ENCODE data around the gene HRH2.

DNA sequence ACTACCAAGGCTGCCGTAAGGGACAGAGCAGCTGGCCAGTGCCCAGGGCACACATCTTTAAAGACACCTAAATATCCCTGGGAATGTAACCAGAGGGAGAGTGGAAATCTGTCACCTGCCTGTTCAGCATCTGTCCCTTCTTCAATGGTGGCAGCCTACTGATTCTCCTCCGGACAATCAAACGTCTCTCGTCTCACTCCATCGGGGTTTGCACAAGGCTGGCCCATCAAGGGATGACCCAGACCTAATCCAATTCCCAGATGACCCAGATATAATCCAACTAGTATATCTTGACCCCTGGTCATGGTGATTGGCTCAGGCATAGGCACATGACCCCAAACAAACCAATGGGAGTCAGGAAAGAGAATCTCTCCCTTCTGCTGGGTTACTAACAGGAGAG lies 93.5 kb downstream of the HRH2 start:
- no peak for TF ChIP-seq POLR2A (IDR thresholded peaks at IDR 0.05; ENCODE audit: low read length)
- no peak for TF ChIP-seq GATA1 (IDR thresholded peaks at IDR 0.05; ENCODE audit: low read depth, low read length)
